Measurements from ENCODE around the gene CYTIP. TPM values are rescaled to one million over a fixed set of nuclear protein-coding genes. Genes with fewer than 3 reads are reported as not detected.

The CYTIP gene
- total and polyA plus RNA-seq, 2 of the 4 experiments (the other 2 are of a cell fraction) = not detected

DNA sequence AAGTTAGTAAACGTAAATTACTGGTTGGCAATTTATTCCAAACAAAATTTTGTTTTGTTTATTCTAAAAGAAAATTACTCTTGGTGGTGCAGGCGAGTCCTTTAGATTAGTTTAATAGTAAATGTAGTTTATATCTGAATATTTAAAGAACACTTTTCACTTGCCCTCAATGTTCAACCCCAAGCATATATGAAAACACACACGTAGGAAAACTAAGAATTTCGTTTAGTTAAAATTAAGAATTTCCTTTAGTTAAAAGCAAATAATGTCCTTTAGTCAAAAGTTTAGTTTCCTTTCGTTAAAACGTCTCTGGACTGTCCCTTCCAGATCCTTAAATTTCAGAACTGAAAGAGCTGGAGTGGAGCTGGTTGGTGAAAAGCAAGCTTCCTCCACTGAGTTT is 19.1 kb upstream of the CYTIP start:
- H3K14ac ChIP-seq (replicated peaks; ENCODE audit: low read depth, low read length) = no peak overlapping the region
- H3K36me3 ChIP-seq (ENCODE audit: control insufficient read depth, insufficient read depth, low read length) = no peaks in the 10 kb centered on the region
- H3K9ac ChIP-seq (ENCODE audit: low read depth, low read length) = no peak overlapping the region
- WGBS, 2 experiments (ENCODE audit: extremely low coverage in 2 of 2, insufficient read length in 1 of 2) = no CpG with 5 or more reads among the region's 6 CpGs
- H2AFZ ChIP-seq (replicated peaks; ENCODE audit: low read length, poor library complexity) = no peak overlapping the region
- H3K9me3 ChIP-seq (ENCODE audit: control insufficient read depth, insufficient read depth, low read length) = no peaks in the 10 kb centered on the region
- CTCF ChIA-PET = interaction anchor here (0.7 kb wide), 1 partner anchor 15 kb away, joined by 4 read pairs; no protein-coding TSS in a partner anchor
- H3K4me1 ChIP-seq (ENCODE audit: control insufficient read depth, insufficient read depth, low read length) = no peaks in the 10 kb centered on the region
- H3K27ac ChIP-seq (ENCODE audit: insufficient read depth, low read length) = no peak overlapping the region
- BruUV-seq (replicated peaks) = no TSS peak
- DNase-seq (no peak), ATAC-seq (ENCODE audit: low read depth) (no peak)
- H2BK5ac ChIP-seq (ENCODE audit: low read depth, low read length, poor library complexity, severe bottlenecking) = no peak overlapping the region
- H3K18ac ChIP-seq (ENCODE audit: low read depth, low read length) = no peak overlapping the region
- no peak overlapping the region for H3K56ac ChIP-seq (ENCODE audit: extremely low read depth, insufficient read depth, low read length)
- H3K27me3 ChIP-seq (ENCODE audit: control insufficient read depth, insufficient read depth, low read length) = no peaks in the 10 kb centered on the region
- no peaks in the 10 kb centered on the region for H3K9me1 ChIP-seq (ENCODE audit: insufficient read depth, low read length)
- H2BK15ac ChIP-seq (ENCODE audit: low read depth, low read length) = no peak overlapping the region
- intact Hi-C loops (cut with micrococcal nuclease) = no loop called here
- no peak overlapping the region for H2AK5ac ChIP-seq (ENCODE audit: low read depth, low read length)
- H3K4me2 ChIP-seq (ENCODE audit: low read depth, low read length) = no peak overlapping the region
- TF ChIP-seq RAD21 (IDR thresholded peaks at IDR 0.05; ENCODE audit: low read length) (no peak), MXI1 (IDR thresholded peaks at IDR 0.05; ENCODE audit: borderline replicate concordance, low read depth, low read length) (no peak), CHD1 (IDR thresholded peaks at IDR 0.05; ENCODE audit: low read depth, low read length) (no peak), FOS (IDR thresholded peaks at IDR 0.05; ENCODE audit: low read depth, low read length) (no peak), CEBPB (IDR thresholded peaks at IDR 0.05; ENCODE audit: low read depth, low read length) (no peak), MAZ (IDR thresholded peaks at IDR 0.05; ENCODE audit: borderline replicate concordance, low read depth, low read length) (no peak), RFX5 (IDR thresholded peaks at IDR 0.05; ENCODE audit: low read depth, low read length) (no peak), BHLHE40 (IDR thresholded peaks at IDR 0.05; ENCODE audit: low read depth, low read length) (no peak), NFE2L2 (IDR thresholded peaks at IDR 0.05; ENCODE audit: low read depth, low read length) (no peak), MAFK (IDR thresholded peaks at IDR 0.05; ENCODE audit: low read depth, low read length) (no peak), POLR2A (IDR thresholded peaks at IDR 0.05; ENCODE audit: low read depth, low read length) (no peak)
- TF ChIP-seq, protein P1, sequence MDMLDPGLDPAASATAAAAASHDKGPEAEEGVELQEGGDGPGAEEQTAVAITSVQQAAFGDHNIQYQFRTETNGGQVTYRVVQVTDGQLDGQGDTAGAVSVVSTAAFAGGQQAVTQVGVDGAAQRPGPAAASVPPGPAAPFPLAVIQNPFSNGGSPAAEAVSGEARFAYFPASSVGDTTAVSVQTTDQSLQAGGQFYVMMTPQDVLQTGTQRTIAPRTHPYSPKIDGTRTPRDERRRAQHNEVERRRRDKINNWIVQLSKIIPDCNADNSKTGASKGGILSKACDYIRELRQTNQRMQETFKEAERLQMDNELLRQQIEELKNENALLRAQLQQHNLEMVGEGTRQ (IDR thresholded peaks at IDR 0.05; ENCODE audit: low read depth, low read length) = no peak
- TF ChIP-seq, protein P2, sequence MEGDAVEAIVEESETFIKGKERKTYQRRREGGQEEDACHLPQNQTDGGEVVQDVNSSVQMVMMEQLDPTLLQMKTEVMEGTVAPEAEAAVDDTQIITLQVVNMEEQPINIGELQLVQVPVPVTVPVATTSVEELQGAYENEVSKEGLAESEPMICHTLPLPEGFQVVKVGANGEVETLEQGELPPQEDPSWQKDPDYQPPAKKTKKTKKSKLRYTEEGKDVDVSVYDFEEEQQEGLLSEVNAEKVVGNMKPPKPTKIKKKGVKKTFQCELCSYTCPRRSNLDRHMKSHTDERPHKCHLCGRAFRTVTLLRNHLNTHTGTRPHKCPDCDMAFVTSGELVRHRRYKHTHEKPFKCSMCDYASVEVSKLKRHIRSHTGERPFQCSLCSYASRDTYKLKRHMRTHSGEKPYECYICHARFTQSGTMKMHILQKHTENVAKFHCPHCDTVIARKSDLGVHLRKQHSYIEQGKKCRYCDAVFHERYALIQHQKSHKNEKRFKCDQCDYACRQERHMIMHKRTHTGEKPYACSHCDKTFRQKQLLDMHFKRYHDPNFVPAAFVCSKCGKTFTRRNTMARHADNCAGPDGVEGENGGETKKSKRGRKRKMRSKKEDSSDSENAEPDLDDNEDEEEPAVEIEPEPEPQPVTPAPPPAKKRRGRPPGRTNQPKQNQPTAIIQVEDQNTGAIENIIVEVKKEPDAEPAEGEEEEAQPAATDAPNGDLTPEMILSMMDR (conservative IDR thresholded peaks at IDR 0.05; ENCODE audit: low read depth, low read length) = no peak
- no peak overlapping the region for H3K23ac ChIP-seq (ENCODE audit: low read depth, low read length)
- no peak overlapping the region for H2BK20ac ChIP-seq (ENCODE audit: low read depth, low read length)
- H4K91ac ChIP-seq (ENCODE audit: insufficient read depth, low read depth, low read length) = no peak overlapping the region
- no peak overlapping the region for H4K8ac ChIP-seq (ENCODE audit: low read depth in 2 of 2, low read length in 2 of 2)
- H4K5ac ChIP-seq (ENCODE audit: low read depth, low read length) = no peak overlapping the region
- no peaks in the 10 kb centered on the region for H4K20me1 ChIP-seq (ENCODE audit: insufficient read depth, low read length)
- H3K79me1 ChIP-seq (ENCODE audit: low read depth in 1 of 2, low read length in 2 of 2) = no peaks in the 10 kb centered on the region
- H2AK9ac ChIP-seq (replicated peaks; ENCODE audit: low read depth, low read length, poor library complexity) = no peak overlapping the region
- POLR2A ChIA-PET (ENCODE audit: unreplicated experiment) = no interaction called here
- H3K4me3 ChIP-seq (ENCODE audit: insufficient read depth, low read depth, low read length) = no peak overlapping the region
- no peak overlapping the region for H3K4ac ChIP-seq (ENCODE audit: low read depth, low read length)
- dilution Hi-C loops (cut with HindIII; ENCODE audit: low sequenced_read_pairs, unreplicated experiment) = no loop called here
- in situ Hi-C loops (cut with MboI; ENCODE audit: low sequenced_read_pairs) = no loop called here
- H2BK120ac ChIP-seq (ENCODE audit: low read depth, low read length) = no peak overlapping the region
